SHP77 treated with DMSO at 0.1 percent for 48 hours (cell line): ENCODE data around the gene CNEP1R1.
A peak's percentile ranks its signal among the peaks of the same experiment; 100 is the strongest.
"Not testable (repeated sequence)": the region's sequence is repeated elsewhere in the genome, so short reads cannot be mapped to it uniquely, and the experiment has no call there.

Source experiments
- DNase-seq: peaks from one replicate; lab custom pipeline; 2025; lab: John Stamatoyannopoulos, UW

Gene CNEP1R1

GRCh38 chr16:50024684-50025536 lies at the start of gene CNEP1R1:
Gene CNEP1R1, plus strand, starts transcription at chr16:50025225. Its CDS starts 91 bp downstream, at chr16:50025316.
- DNase-seq: peak; percentile 87

- no peak for DNase-seq
Measured at GRCh38 chr16:49977427-49977826, 47.6 kb upstream of the CNEP1R1 start.

- no peak for DNase-seq
Measured at GRCh38 chr16:49978569-49979326, 46.3 kb upstream of the CNEP1R1 start.

- no peak for DNase-seq
Measured at GRCh38 chr16:49980166-49980565, 44.9 kb upstream of the CNEP1R1 start.

- DNase-seq: peak; percentile 34
Measured at GRCh38 chr16:49986351-49987124, 38.5 kb upstream of the CNEP1R1 start.

- no peak for DNase-seq
Measured at GRCh38 chr16:49987381-49987780, 37.6 kb upstream of the CNEP1R1 start.

GRCh38 chr16:49992825-49993224 lies 32.2 kb upstream of the CNEP1R1 start:
- no peak for DNase-seq

GRCh38 chr16:49993579-49993978 lies 31.4 kb upstream of the CNEP1R1 start:
- no peak for DNase-seq

- no peak for DNase-seq
Measured at GRCh38 chr16:49994006-49994405, 31.0 kb upstream of the CNEP1R1 start.

- no peak for DNase-seq
Measured at GRCh38 chr16:49995720-49996119, 29.3 kb upstream of the CNEP1R1 start.

GRCh38 chr16:49997721-49998251 lies 27.2 kb upstream of the CNEP1R1 start:
- DNase-seq: no peak

- no peak for DNase-seq
Measured at GRCh38 chr16:49998991-49999390, 26.0 kb upstream of the CNEP1R1 start.

- DNase-seq: no peak
Measured at GRCh38 chr16:50001144-50001543, 23.9 kb upstream of the CNEP1R1 start.

GRCh38 chr16:50002190-50002589 lies 22.8 kb upstream of the CNEP1R1 start:
- DNase-seq: no peak

- DNase-seq: no peak
Measured at GRCh38 chr16:50004239-50004638, 20.8 kb upstream of the CNEP1R1 start.

- DNase-seq: no peak
Measured at GRCh38 chr16:50006964-50007363, 18.1 kb upstream of the CNEP1R1 start.

- DNase-seq: no peak
Measured at GRCh38 chr16:50007744-50008143, 17.3 kb upstream of the CNEP1R1 start.

GRCh38 chr16:50010212-50010611 lies 14.8 kb upstream of the CNEP1R1 start:
- no peak for DNase-seq

GRCh38 chr16:50011707-50012106 lies 13.3 kb upstream of the CNEP1R1 start:
- DNase-seq: no peak

- no peak for DNase-seq
Measured at GRCh38 chr16:50012182-50012581, 12.8 kb upstream of the CNEP1R1 start.

- not testable (repeated sequence) for DNase-seq
Measured at GRCh38 chr16:50014211-50014610, 10.8 kb upstream of the CNEP1R1 start.

- no peak for DNase-seq
Measured at GRCh38 chr16:50015631-50016030, 9.4 kb upstream of the CNEP1R1 start.
